Type B pancreatic cell (in vitro differentiated cells): ENCODE results near the gene CLCN4. TPM values are rescaled to one million over a fixed set of nuclear protein-coding genes. Genes with fewer than 3 reads are reported as not detected.

Experiments
- DNase-seq: peaks from one replicate; pipeline ENCODE4 v3.0.0; 2021; ENCODE audit warnings: mixed read lengths; ENCODE audit not compliant: unreplicated experiment; ENCODE audit errors: extremely low spot score
- H3K27ac Mint-ChIP-seq: 2 replicates; pipeline ENCODE4 v1.8.0; 2021; ENCODE audit warnings: mild to moderate bottlenecking, mixed read lengths
- H3K27me3 Mint-ChIP-seq: 2 replicates; pipeline ENCODE4 v1.8.0; 2021; ENCODE audit warnings: mixed read lengths
- H3K36me3 Mint-ChIP-seq: 2 replicates; pipeline ENCODE4 v1.8.0; 2021; ENCODE audit warnings: mixed read lengths
- H3K4me1 Mint-ChIP-seq: one replicate; pipeline ENCODE4 v1.8.0; 2021; ENCODE audit warnings: mixed read lengths; ENCODE audit not compliant: unreplicated experiment
- H3K4me3 Mint-ChIP-seq: 2 replicates; pipeline ENCODE4 v1.8.0; 2021; ENCODE audit warnings: mild to moderate bottlenecking, mixed read lengths
- H3K9me3 Mint-ChIP-seq: 2 replicates; pipeline ENCODE4 v1.8.0; 2021; ENCODE audit warnings: mixed read lengths
- total RNA-seq: library from RNA; stranded (reverse); gene quantifications from 2 replicates; pipeline ENCODE4 v1.2.1, GENCODE V29; 2021; ENCODE audit warnings: low replicate concordance
- TF ChIP-seq, protein P1 (sequence below): fragments of 200-600 bp; sonication (generic); conservative IDR thresholded peaks from 2 replicates; pipeline ENCODE4 v1.5.0; 2021; ENCODE audit warnings: antibody characterized with exemption, mild to moderate bottlenecking

Gene CLCN4
- total RNA-seq, 1 donor from 2014 or later: 13.0 TPM

DNA sequence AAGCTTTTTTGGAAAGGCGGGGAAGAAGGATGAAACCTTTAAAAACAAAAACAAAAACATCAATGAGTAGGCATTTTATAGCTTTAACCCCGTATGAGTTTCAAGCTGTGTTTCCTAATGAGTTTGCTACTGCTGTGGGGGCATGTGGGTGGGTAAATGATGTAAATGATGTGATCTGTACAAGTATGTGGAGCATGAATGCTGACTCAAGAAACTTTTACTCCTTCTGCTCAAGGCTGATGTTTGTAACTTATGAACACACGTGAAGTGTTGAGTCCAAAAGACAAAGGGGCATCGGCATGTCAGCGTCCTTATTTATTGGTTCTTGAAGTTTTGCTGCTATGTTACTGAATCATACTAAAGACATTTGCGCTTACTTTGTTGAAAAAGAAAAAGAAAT is 76.9 kb downstream of the CLCN4 start:
- TF ChIP-seq, protein P1, sequence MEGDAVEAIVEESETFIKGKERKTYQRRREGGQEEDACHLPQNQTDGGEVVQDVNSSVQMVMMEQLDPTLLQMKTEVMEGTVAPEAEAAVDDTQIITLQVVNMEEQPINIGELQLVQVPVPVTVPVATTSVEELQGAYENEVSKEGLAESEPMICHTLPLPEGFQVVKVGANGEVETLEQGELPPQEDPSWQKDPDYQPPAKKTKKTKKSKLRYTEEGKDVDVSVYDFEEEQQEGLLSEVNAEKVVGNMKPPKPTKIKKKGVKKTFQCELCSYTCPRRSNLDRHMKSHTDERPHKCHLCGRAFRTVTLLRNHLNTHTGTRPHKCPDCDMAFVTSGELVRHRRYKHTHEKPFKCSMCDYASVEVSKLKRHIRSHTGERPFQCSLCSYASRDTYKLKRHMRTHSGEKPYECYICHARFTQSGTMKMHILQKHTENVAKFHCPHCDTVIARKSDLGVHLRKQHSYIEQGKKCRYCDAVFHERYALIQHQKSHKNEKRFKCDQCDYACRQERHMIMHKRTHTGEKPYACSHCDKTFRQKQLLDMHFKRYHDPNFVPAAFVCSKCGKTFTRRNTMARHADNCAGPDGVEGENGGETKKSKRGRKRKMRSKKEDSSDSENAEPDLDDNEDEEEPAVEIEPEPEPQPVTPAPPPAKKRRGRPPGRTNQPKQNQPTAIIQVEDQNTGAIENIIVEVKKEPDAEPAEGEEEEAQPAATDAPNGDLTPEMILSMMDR: no peak
- no peak overlapping the region for H3K4me3 Mint-ChIP-seq
- peaks cover 3% of the 10 kb centered on the region for H3K36me3 Mint-ChIP-seq
- DNase-seq: no peak
- H3K4me1 Mint-ChIP-seq: no peaks in the 10 kb centered on the region
- no peaks in the 10 kb centered on the region for H3K27me3 Mint-ChIP-seq
- H3K9me3 Mint-ChIP-seq: peaks cover 10% of the 10 kb centered on the region
- no peak overlapping the region for H3K27ac Mint-ChIP-seq

DNA sequence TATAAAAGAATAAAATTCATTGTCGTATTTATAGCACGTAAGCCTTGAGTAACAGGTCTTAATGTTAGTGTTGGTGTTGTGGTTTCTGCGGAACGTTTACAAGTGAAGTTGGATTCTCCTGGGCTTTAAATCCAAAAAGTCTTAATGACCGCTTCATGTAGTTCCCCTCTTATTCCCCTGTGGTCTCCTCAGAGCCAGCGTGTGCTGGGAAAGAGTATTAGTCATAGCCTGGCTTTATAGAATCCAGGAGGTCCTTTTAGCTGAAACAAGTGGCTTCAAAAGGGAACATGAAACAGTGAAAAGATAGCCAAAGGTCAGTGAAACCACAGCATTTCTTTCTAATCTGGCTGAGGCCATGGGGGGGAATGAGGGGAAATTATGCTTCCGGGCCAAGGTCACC is 79.1 kb downstream of the CLCN4 start:
- Mint-ChIP-seq H3K9me3 (peaks cover 3% of the 10 kb centered on the region), H3K36me3 (peaks cover 3% of the 10 kb centered on the region), H3K4me3 (no peak overlapping the region), H3K4me1 (no peaks in the 10 kb centered on the region), H3K27ac (no peak overlapping the region), H3K27me3 (no peaks in the 10 kb centered on the region)
- no peak for DNase-seq
- TF ChIP-seq, protein P1: no peak

DNA sequence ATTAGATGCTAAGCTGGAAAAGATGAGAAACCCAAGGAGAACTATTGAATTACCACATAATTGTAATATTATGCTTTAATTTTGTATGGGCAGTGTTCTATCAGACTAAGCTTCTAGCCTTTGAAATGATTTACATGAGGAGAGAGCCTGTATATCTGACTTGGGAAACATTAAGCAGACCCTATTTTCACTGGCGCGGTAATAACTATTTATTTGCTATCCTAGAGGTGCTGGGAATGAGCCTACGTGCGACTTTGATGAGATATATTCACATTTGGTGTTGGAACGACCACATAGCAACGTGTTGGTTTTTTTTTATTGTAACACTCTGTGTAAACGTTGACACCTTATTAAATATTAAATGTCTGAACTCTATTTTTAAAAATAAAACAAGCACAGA is 80.5 kb downstream of the CLCN4 start:
- Mint-ChIP-seq H3K36me3 (peaks cover 3% of the 10 kb centered on the region), H3K9me3 (no peaks in the 10 kb centered on the region), H3K27me3 (no peaks in the 10 kb centered on the region), H3K27ac (no peak overlapping the region), H3K4me3 (no peak overlapping the region), H3K4me1 (no peaks in the 10 kb centered on the region)
- DNase-seq: no peak
- TF ChIP-seq, protein P1: no peak

DNA sequence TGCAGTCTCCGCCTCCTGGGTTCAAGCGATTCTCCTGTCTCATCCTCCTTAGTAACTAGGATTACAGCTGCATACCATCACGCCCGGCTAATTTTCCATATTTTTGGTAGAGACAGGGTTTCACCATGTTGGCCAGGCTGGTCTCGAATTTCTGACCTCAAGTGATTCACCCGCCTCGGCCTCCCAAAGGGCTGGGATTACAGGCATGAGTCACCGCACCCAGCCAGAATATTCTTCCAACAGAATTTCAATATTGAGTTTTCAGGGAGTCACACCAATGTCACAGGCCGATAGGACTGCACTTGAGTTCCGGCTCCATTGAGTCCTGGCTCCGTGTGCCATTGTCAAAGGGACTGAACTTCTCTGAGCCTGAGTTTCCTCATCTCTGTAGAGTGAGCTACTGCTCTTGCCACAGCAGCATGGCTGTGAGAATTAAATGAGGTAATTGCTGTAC is 82.9 kb downstream of the CLCN4 start:
- H3K27ac Mint-ChIP-seq: no peak overlapping the region
- TF ChIP-seq, protein P1: no peak
- H3K9me3 Mint-ChIP-seq: no peaks in the 10 kb centered on the region
- H3K4me1 Mint-ChIP-seq: peaks cover 1% of the 10 kb centered on the region
- H3K4me3 Mint-ChIP-seq: no peak overlapping the region
- H3K36me3 Mint-ChIP-seq: peaks cover 3% of the 10 kb centered on the region
- no peaks in the 10 kb centered on the region for H3K27me3 Mint-ChIP-seq
- no peak for DNase-seq

DNA sequence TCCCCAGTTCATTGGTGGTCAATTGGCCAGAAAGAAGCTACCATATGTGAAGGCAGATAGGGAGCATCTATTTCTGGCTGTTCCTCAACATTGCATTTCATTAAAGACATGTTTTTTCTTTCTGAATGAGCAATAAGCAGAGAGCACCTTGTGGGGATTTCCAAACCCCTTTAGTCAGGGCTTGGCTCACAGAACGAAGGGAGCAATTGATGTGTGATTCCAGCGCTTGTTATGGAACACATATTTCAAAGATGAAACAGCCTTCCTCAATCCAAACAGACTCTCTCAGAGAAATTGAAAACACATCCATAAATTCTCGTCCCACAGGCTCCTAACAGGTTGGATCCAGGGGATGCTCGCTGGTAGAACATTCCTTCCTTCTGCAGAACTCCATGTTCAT is 84.1 kb downstream of the CLCN4 start:
- Mint-ChIP-seq H3K4me3 (no peak overlapping the region), H3K4me1 (peaks cover 8% of the 10 kb centered on the region), H3K9me3 (no peaks in the 10 kb centered on the region), H3K27ac (no peak overlapping the region), H3K36me3 (no peaks in the 10 kb centered on the region), H3K27me3 (no peaks in the 10 kb centered on the region)
- no peak for DNase-seq
- TF ChIP-seq, protein P1: no peak

DNA sequence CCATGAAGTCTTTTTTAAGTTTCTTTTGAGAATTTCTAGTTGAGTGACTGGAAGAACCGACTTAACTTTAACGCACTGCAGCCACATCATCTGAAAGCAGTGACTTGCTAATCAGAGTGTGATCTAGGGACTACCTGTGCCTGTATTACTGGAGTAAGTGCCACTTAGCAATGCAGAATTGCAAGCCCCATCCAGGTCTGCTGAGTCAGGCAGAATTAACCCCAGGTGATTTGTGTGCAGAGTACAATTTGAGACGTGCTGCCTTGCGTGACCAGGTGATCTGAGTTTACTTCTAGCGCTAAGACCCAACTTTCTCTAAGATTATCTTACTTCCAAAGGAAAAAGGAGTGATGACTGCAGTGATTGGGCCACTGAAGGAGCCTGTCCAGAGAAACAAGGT is 85.3 kb downstream of the CLCN4 start:
- H3K4me1 Mint-ChIP-seq: peaks cover 12% of the 10 kb centered on the region
- no peaks in the 10 kb centered on the region for H3K9me3 Mint-ChIP-seq
- H3K36me3 Mint-ChIP-seq: no peaks in the 10 kb centered on the region
- H3K27me3 Mint-ChIP-seq: no peaks in the 10 kb centered on the region
- DNase-seq: no peak
- no peak overlapping the region for H3K4me3 Mint-ChIP-seq
- TF ChIP-seq, protein P1: no peak
- H3K27ac Mint-ChIP-seq: no peak overlapping the region
